ENCODE results near the gene CDKN2D.

DNA sequence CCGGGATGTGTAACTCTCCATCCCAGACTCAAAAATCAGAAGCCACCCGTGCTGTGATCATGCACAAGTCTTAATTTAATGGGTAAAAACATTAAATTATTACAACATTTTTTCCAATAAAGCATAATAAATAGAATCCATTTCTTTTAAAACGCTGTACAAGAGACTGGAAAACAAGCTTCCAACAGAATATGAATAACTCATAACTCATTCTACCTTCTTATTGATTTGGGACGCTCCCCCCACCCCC, 2.4 kb downstream of the CDKN2D start:
- TF ChIP-seq, protein P1, sequence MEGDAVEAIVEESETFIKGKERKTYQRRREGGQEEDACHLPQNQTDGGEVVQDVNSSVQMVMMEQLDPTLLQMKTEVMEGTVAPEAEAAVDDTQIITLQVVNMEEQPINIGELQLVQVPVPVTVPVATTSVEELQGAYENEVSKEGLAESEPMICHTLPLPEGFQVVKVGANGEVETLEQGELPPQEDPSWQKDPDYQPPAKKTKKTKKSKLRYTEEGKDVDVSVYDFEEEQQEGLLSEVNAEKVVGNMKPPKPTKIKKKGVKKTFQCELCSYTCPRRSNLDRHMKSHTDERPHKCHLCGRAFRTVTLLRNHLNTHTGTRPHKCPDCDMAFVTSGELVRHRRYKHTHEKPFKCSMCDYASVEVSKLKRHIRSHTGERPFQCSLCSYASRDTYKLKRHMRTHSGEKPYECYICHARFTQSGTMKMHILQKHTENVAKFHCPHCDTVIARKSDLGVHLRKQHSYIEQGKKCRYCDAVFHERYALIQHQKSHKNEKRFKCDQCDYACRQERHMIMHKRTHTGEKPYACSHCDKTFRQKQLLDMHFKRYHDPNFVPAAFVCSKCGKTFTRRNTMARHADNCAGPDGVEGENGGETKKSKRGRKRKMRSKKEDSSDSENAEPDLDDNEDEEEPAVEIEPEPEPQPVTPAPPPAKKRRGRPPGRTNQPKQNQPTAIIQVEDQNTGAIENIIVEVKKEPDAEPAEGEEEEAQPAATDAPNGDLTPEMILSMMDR (IDR thresholded peaks at IDR 0.05) = no peak
- TF ChIP-seq GTF2I (CRISPR knock-in tag; conservative IDR thresholded peaks at IDR 0.05) = no peak
- TF ChIP-seq RELA (CRISPR knock-in tag; IDR thresholded peaks at IDR 0.05; ENCODE audit: borderline replicate concordance) = no peak
- no peak for TF ChIP-seq CREB1 (CRISPR knock-in tag; IDR thresholded peaks at IDR 0.05)
- no peak for TF ChIP-seq PRRX2 (CRISPR knock-in tag; IDR thresholded peaks at IDR 0.05)

All from WTC11 (cell line).